GM23248 (cell line): Measurements from ENCODE around the gene TCF4.

Experiments used
- EZH2 ChIP-seq: fragments of 200-600 bp; sonication (generic); IDR thresholded peaks from 2 replicates; pipeline ENCODE4 v1.6.1; 2018; ENCODE audit warnings: antibody characterized with exemption, mild to moderate bottlenecking; ENCODE audit not compliant: insufficient read depth, poor library complexity, severe bottlenecking
- EZH2phosphoT487 ChIP-seq: fragments of 200-600 bp; sonication (generic); IDR thresholded peaks from 2 replicates; pipeline ENCODE4 v1.6.1; 2018; ENCODE audit warnings: antibody characterized with exemption, moderate library complexity, mild to moderate bottlenecking, low read depth; ENCODE audit not compliant: insufficient read depth

DNA sequence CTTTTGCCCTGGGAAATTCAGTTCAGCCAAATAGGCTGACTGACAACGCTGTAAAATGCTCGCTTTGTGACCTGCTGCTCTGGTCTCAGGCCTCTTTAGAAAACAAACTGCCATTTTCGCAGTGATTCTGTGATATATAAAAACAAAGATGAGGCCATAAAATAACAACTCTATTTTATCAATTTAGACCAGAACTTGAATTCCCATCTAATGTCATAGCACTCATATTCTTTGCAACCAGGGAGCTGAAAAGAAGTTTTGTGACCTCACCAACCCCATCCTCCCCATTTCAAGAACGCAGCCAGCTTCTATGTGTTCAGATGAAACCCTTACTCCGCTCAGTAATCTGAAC lies 40.3 kb downstream of the TCF4 start:
- TF ChIP-seq EZH2phosphoT487 (no peak), EZH2 (no peak)
